HG03025 (cell line): ENCODE measurements around the gene EDNRA.

Experiments used
- ATAC-seq: cut with Tn5 transposase; IDR thresholded peaks from one replicate; pipeline ENCODE4 v1.9.1; 2021; ENCODE audit warnings: mild to moderate bottlenecking, moderate library complexity; ENCODE audit not compliant: unreplicated experiment, low FRiP score

Gene EDNRA

GRCh38 chr4:147494301-147494700, 13.4 kb downstream of the EDNRA start:
- ATAC-seq, result no peak

DNA sequence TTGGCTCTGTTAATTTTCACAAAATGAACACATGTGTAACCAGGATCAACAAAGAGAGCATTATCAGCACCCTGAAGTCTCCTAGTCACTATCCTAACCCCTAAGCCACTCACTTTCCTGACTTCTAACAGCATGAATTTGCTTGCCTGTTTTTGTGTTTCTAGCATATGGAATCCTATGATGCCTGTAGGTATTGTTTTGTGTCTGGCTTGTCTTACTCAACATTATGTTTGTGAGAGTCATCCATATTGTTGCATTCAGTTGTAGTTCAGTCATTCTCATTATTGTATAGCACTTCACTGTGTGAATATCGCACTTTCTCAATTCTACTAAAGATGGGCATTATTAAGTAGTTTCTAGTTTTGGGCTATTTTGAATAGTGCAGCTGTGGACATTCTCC, 15.6 kb downstream of the EDNRA start:
- no peak for ATAC-seq

DNA sequence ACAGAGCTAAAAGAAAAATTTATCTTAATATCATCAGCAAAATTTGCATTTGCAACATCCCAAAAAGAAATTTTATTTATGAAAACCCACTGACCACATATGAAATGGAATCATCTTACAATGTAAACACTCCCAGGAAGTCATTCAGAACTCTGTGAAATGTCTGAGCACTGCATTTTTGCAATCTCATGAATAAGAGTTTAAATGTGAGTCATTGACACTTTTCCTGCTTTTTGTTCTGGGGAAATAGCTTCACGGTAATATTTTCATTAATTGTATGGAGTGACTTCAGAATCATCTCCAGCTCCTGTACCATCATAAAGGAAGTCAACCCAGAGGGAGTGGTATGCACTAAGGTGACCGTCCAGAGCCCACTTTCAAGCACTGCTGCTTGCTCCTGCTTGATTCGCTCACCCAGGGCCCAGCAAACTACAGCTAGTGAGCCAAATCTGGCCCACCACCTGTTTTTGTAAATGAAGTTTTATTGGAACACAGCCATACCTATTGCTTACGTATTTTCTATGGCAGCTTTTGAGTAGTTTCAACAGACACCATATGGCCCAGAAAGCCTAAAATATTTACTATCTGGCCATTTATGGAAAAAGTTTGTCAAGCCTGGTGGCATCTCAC, 17.2 kb downstream of the EDNRA start:
- ATAC-seq, result no peak

GRCh38 chr4:147508346-147508745, 27.4 kb downstream of the EDNRA start:
- ATAC-seq, result no peak

- no peak for ATAC-seq
These were observed 28.5 kb downstream of the EDNRA start for GRCh38 chr4:147509386-147509785.

GRCh38 chr4:147510962-147511668, 30.2 kb downstream of the EDNRA start:
- no peak for ATAC-seq

DNA sequence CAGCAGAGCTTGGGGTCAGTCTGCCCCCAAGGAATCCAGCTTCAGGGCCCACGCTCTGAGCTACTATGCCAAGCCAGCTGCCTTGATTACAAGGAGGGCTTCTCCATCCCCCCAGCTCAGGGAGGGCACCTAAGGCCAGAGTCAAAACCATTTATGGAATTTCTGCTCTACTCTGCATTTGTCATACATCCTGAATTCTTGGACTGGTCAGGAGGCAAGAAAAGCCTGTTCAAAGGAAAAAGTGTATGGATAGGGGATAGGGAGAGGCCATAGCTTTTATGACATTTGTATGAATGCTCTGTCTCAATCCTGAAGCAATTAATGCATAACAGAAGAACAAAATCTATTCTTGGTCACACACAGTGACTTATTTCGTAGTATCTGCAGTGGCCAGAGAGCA, 32.2 kb downstream of the EDNRA start:
- no peak for ATAC-seq

GRCh38 chr4:147513952-147514351, 33.1 kb downstream of the EDNRA start:
- ATAC-seq, result no peak

DNA sequence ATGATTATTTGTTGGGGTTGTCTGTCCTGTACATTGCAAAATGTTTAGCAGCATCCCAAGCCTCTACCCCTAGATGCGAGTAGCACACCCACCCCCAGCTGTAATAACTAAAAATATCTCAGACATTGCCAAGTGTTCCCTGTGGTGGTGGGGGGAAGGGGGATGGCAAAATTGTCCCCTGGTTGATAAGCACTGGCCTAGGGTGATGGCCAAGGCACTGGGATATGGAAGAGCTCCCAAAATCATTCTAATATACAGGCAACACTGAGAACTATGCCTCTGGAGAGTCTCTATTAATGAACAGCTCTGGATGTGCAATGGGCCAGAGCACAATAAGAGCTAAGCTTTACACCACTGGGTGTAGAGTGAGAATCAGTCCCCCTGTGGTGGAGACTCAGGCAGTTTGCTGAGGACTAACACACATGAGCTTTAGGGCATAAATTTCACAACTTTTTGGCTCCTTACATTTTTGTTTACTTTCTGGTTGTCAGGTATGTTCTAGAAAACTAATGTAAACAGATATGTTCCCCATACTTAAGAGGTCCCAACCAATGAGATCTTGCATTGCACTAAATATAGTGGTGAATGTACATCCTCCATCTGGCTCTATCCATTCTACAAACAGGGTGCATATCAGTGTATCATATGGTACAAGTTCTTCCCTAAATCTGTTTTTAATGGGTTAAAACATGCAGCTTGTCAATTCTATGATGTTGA, 34.5 kb downstream of the EDNRA start:
- ATAC-seq, result no peak

- ATAC-seq, result no peak
These were observed 35.2 kb downstream of the EDNRA start for GRCh38 chr4:147516133-147516532.

GRCh38 chr4:147518086-147518485, 37.2 kb downstream of the EDNRA start:
- no peak for ATAC-seq

- peak; percentile 81 for ATAC-seq
These were observed 38.2 kb downstream of the EDNRA start for GRCh38 chr4:147518846-147519767.

GRCh38 chr4:147524601-147525000, 43.7 kb downstream of the EDNRA start:
- ATAC-seq, result no peak

DNA sequence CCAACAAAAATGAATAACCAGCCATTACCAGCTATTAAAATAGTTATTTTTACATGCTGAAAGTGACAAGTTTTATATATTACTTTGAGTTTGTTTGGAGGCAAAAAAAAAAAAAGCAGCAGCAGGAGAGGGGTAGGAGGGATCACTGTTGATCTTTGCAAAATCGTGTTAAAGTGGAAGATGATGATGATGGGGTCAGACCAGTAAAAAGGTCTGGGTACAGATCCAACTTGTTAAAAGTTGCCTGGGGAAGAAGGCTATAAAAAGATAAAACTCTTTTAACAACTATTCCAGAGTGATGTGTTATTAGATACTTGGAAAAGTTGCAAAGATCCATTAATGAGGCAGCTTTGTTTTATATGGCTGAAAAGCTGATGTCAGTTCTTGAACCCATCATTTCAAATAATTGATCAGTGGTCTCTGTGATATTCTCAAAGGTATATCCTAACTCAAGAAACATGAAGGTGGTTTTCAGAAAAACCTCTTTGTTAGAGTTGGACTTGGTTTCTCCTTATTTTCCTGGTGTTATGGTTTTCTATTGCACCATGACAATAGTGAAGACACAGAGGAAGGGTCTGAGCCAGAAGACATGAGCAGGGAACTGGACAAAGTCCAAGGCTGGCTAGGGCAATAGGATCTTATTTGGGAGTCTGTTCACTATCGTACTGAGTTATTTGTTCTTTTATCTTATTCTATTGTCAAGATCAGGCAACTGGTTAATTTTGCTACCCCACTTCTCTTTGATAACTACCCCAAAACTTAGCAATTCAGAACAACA, 44.8 kb downstream of the EDNRA start:
- ATAC-seq, result no peak

DNA sequence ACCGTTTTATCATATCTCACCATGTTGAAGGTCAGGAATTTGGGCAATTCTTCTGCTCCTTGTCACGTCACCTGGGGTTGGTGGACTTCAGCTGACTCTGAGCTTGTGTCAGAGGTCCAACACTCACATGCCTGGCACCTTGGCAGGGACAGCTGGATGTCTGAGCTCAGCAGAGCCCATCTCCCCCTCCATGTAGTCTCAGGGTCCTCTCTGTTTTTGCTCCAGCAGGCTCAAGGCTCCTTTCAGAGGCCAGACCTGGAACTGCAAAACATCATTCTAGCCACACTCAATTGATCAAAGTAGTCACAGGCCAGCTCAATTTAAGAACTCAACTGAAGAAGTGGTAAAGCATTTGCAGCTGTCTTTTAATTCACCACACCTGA, 45.4 kb downstream of the EDNRA start:
- no peak for ATAC-seq

GRCh38 chr4:147528054-147528453, 47.2 kb downstream of the EDNRA start:
- no peak for ATAC-seq

- ATAC-seq, result no peak
These were observed 49.2 kb downstream of the EDNRA start for GRCh38 chr4:147530134-147530533.

GRCh38 chr4:147530723-147531122, 49.8 kb downstream of the EDNRA start:
- ATAC-seq, result no peak

DNA sequence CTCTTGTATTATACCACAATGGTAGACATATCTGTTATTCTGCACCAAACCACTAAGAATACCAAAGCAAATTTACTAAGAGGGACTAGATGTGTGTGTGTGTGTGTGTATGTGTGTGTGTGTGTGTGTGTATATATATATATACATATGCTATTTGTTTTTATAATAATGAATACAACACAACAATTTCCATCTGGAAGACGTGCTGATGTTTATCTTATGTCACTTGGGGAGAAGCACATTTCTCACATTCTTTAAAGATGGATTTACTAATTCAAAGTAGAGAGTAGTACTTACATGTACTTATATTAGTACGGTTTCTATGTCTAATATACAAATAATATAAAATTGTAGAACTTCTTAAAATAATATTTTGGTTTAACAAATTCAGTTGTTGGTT, 52.0 kb downstream of the EDNRA start:
- ATAC-seq, result no peak

DNA sequence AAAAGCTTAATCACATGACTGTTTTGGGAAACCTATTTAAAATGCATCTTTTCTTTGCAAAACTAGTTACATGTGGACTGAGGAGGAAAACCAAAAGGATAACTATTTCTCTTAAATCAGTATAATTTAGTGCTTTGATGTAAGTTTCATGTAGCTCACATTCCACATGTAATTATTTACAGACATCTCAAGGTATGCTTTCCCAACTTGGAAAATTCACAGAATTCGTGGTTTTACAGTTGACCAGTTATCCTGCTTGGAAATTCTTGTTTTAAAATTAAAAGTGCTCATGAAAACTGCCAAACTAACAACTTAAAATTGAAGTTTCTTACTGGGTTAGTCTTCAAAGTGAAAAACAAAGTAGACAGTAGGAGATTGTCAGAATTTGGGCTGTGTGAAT, 52.4 kb downstream of the EDNRA start:
- ATAC-seq, result no peak
